CD4-positive, CD25-positive, alpha-beta regulatory T cell (primary cell): ENCODE data around the gene MAP3K10. TPM values are rescaled to one million over a fixed set of nuclear protein-coding genes. Genes with fewer than 3 reads are reported as not detected.

Experiments used
- ATAC-seq, 2 donors: fragments of 150-1000 bp; cut with Tn5 transposase; one replicate each; pipeline ENCODE4 v1.10.0; 2021; ENCODE audit warnings: low read depth in 2 of 2, moderate number of reproducible peaks in 2 of 2, moderate library complexity in 1 of 2
- DNase-seq, 3 donors: peaks; one replicate each; pipeline versions ENCODE4 v3.0.0 to v3.0.0-alpha.2; 2012 to 2022; ENCODE audit warnings: mixed read lengths in 1 of 3
- H3K27ac ChIP-seq: one replicate; pipeline ENCODE4 v1.7.0; 2013; ENCODE audit warnings: mild to moderate bottlenecking, low read length; ENCODE audit not compliant: insufficient read depth, poor library complexity, severe bottlenecking
- H3K27me3 ChIP-seq: one replicate; pipeline ENCODE4 v1.7.0; 2013; ENCODE audit warnings: low read length; ENCODE audit not compliant: control insufficient read depth, insufficient read depth
- H3K36me3 ChIP-seq: one replicate; pipeline ENCODE4 v1.7.0; 2013; ENCODE audit warnings: mild to moderate bottlenecking, low read length, moderate library complexity; ENCODE audit not compliant: control insufficient read depth, insufficient read depth
- H3K4me1 ChIP-seq: 2 replicates; pipeline ENCODE4 v1.7.0; 2013; ENCODE audit warnings: mild to moderate bottlenecking, low read length; ENCODE audit not compliant: insufficient read depth, control insufficient read depth, poor library complexity, severe bottlenecking
- H3K4me3 ChIP-seq: one replicate; pipeline ENCODE4 v1.7.0; 2013; ENCODE audit warnings: low read depth, mild to moderate bottlenecking, low read length, moderate library complexity
- H3K9me3 ChIP-seq, 2 experiments: 1 replicate in 1 of 2; 2 replicates in 1 of 2; pipeline ENCODE4 v1.7.0; 2013; ENCODE audit warnings: low read length in 2 of 2, mild to moderate bottlenecking in 1 of 2, moderate library complexity in 1 of 2; ENCODE audit not compliant: control insufficient read depth in 2 of 2
- H3K27ac Mint-ChIP-seq, 3 donors: one replicate each; pipeline ENCODE4 v1.8.0; 2020 to 2022; ENCODE audit warnings: mild to moderate bottlenecking in 3 of 3, mixed read lengths in 3 of 3, moderate library complexity in 2 of 3
- H3K27me3 Mint-ChIP-seq: one replicate; pipeline ENCODE4 v1.8.0; 2022; ENCODE audit warnings: mild to moderate bottlenecking, mixed read lengths
- H3K36me3 Mint-ChIP-seq: one replicate; pipeline ENCODE4 v1.8.0; 2020; ENCODE audit warnings: mixed read lengths
- H3K4me1 Mint-ChIP-seq, 4 donors: one replicate each; pipeline ENCODE4 v1.8.0; 2020 to 2022; ENCODE audit warnings: mixed read lengths in 4 of 4, mild to moderate bottlenecking in 1 of 4
- H3K4me3 Mint-ChIP-seq, 4 donors: one replicate each; pipeline ENCODE4 v1.8.0; 2020 to 2022; ENCODE audit warnings: mild to moderate bottlenecking in 4 of 4, mixed read lengths in 4 of 4, moderate library complexity in 3 of 4
- H3K9me3 Mint-ChIP-seq, 7 donors: one replicate each; pipeline ENCODE4 v1.8.0; 2020 to 2022; ENCODE audit warnings: mixed read lengths in 7 of 7, mild to moderate bottlenecking in 3 of 7, moderate library complexity in 2 of 7
- polyA plus RNA-seq, 4 donors: library from polyadenylated mRNA; unstranded; fragments of 300-500 nt; fragmentation: Illumina TruSeq; gene quantifications; one replicate each; pipeline ENCODE4 v1.2.3, GENCODE V29; 2021
- total RNA-seq: library from RNA; stranded (reverse); gene quantifications from one replicate; pipeline ENCODE4 v1.2.3, GENCODE V29; 2022

Gene MAP3K10
- total and polyA plus RNA-seq, 5 donors from 2014 or later, result 0.14 to 25.8 (median 0.65) TPM

GRCh38 chr19:40233811-40234389 is 42.7 kb downstream of the MAP3K10 start:
- Histone ChIP-seq H3K9me3 (no peaks in the 10 kb centered on the region), H3K36me3 (peaks cover 34% of the 10 kb centered on the region), H3K27me3 (no peaks in the 10 kb centered on the region), H3K27ac (no peak overlapping the region), H3K4me1 (no peaks in the 10 kb centered on the region), H3K4me3 (no peak overlapping the region)
- Mint-ChIP-seq H3K27ac (no peak overlapping the region), H3K36me3 (peaks cover 7% of the 10 kb centered on the region), H3K9me3 (no peaks in the 10 kb centered on the region), H3K4me3 (no peak overlapping the region), H3K27me3 (peaks cover 9% of the 10 kb centered on the region), H3K4me1 (peaks cover 0 to 8% (median 0%) of the 10 kb centered on the region in 4 donors)
- ATAC-seq (no peak), DNase-seq (no peak)

GRCh38 chr19:40234429-40235237 is 43.4 kb downstream of the MAP3K10 start:
- no peak overlapping the region for H3K27ac ChIP-seq
- ATAC-seq (no peak), DNase-seq (no peak)
- peaks cover 5% of the 10 kb centered on the region for H3K27me3 Mint-ChIP-seq
- H3K4me3 Mint-ChIP-seq, result no peak overlapping the region
- no peaks in the 10 kb centered on the region for H3K27me3 ChIP-seq
- H3K4me1 Mint-ChIP-seq, result peaks cover 0 to 2% (median 0%) of the 10 kb centered on the region in 4 donors
- H3K27ac Mint-ChIP-seq, result peak overlapping the region in 1 of 3 donors; percentile 85
- H3K9me3 Mint-ChIP-seq, result no peaks in the 10 kb centered on the region
- H3K9me3 ChIP-seq, result no peaks in the 10 kb centered on the region
- no peaks in the 10 kb centered on the region for H3K4me1 ChIP-seq
- H3K4me3 ChIP-seq, result no peak overlapping the region
- H3K36me3 ChIP-seq, result peaks cover 41% of the 10 kb centered on the region
- H3K36me3 Mint-ChIP-seq, result peaks cover 13% of the 10 kb centered on the region

GRCh38 chr19:40235238-40236025 is 44.2 kb downstream of the MAP3K10 start:
- DNase-seq (no peak), ATAC-seq (no peak)
- Mint-ChIP-seq H3K9me3 (no peaks in the 10 kb centered on the region), H3K27me3 (no peaks in the 10 kb centered on the region), H3K4me3 (no peak overlapping the region), H3K4me1 (peaks cover 0 to 2% (median 0%) of the 10 kb centered on the region in 4 donors), H3K36me3 (peaks cover 13% of the 10 kb centered on the region), H3K27ac (no peak overlapping the region)
- H3K27ac ChIP-seq, result no peak overlapping the region
- H3K36me3 ChIP-seq, result peaks cover 49% of the 10 kb centered on the region
- no peaks in the 10 kb centered on the region for H3K9me3 ChIP-seq
- no peaks in the 10 kb centered on the region for H3K27me3 ChIP-seq
- no peak overlapping the region for H3K4me3 ChIP-seq
- H3K4me1 ChIP-seq, result no peaks in the 10 kb centered on the region

DNA sequence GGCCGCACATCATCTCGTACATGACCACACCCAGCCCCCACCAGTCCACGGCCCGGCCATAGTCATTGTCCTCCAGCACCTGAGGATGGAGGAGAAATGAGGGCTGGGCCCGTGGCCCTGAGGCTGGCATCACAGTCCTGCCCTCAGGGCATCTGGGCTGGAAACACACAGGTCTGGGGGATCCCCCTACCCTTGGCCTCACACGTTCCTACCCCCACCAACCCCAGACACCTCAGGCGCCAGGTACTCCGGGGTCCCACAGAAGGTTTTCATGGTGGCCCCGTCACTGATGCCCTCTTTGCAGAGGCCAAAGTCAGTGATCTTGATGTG is 44.8 kb downstream of the MAP3K10 start:
- Mint-ChIP-seq H3K4me1 (peaks cover 0 to 2% (median 0%) of the 10 kb centered on the region in 4 donors), H3K4me3 (no peak overlapping the region), H3K27me3 (no peaks in the 10 kb centered on the region), H3K36me3 (peaks cover 15% of the 10 kb centered on the region), H3K9me3 (no peaks in the 10 kb centered on the region), H3K27ac (no peak overlapping the region)
- Histone ChIP-seq H3K4me1 (no peaks in the 10 kb centered on the region), H3K9me3 (no peaks in the 10 kb centered on the region), H3K27me3 (no peaks in the 10 kb centered on the region), H3K27ac (no peak overlapping the region), H3K4me3 (no peak overlapping the region), H3K36me3 (peaks cover 54% of the 10 kb centered on the region)
- no peak for DNase-seq
- no peak for ATAC-seq

DNA sequence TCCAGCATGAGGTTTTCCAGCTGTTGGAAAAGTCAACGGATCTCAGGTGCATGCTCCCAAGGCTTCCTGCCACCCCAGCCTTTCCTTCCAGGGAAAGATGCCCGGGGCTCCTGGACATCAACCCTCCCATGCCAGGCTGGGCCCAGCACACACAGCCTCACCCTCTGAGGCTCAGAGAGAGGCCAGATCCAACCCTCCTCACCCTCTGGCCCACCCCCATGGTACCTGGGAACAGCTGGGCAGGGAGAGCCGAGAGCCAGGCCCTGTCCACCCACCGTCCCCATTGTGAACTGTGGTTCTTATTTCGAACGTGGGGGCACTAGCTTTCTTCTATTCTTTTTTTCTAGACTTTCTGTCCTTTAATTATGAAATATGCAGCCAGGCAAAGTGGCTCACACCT is 45.1 kb downstream of the MAP3K10 start:
- Histone ChIP-seq H3K9me3 (no peaks in the 10 kb centered on the region), H3K4me3 (no peak overlapping the region), H3K27ac (no peak overlapping the region), H3K27me3 (no peaks in the 10 kb centered on the region), H3K36me3 (peaks cover 58% of the 10 kb centered on the region), H3K4me1 (no peaks in the 10 kb centered on the region)
- Mint-ChIP-seq H3K27me3 (no peaks in the 10 kb centered on the region), H3K27ac (no peak overlapping the region), H3K36me3 (peaks cover 18% of the 10 kb centered on the region), H3K9me3 (no peaks in the 10 kb centered on the region), H3K4me3 (no peak overlapping the region), H3K4me1 (peaks cover 0 to 2% (median 0%) of the 10 kb centered on the region in 4 donors)
- DNase-seq (no peak), ATAC-seq (no peak)

DNA sequence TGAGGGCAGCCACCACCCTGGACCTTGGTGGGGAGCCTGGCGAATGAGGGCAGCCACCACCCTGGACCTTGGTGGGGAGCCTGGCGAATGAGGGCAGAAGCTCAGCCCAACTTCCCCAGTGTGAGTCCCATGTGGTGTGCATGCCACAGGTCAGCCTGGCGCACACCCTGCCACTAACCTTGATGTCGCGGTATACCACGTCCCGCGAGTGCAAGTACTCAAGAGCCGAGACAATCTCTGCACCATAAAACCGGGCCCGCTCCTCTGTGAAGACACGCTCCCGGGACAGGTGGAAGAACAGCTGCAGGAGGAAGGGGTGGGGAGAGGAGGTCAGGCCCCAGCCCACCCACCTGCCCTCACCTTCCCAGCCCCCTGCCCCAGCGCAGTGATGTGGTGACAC is 46.6 kb downstream of the MAP3K10 start:
- H3K27ac Mint-ChIP-seq, result no peak overlapping the region
- peaks cover 71% of the 10 kb centered on the region for H3K36me3 ChIP-seq

DNA sequence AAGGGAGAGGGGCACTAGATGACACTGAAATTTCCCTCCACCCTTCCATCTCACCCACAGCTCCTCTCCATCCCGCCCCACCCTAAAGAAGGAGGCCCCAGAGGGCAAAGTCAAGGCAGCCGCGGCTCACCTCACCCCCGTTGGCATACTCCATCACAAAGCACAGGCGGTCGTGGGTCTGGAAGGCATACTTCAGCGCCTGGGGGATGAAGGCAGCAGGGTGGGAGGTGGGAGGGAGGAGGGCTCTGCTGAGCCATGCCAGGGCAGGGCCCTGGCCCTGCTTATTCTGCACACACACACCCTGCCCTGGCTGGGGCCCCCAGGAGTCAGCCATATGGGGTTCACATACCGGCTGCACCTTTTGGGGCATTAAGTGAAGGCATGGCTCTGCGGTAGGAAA is 47.5 kb downstream of the MAP3K10 start:
- DNase-seq (no peak), ATAC-seq (no peak)
- H3K27ac ChIP-seq, result no peak overlapping the region
- Mint-ChIP-seq H3K27me3 (no peaks in the 10 kb centered on the region), H3K4me3 (no peak overlapping the region), H3K9me3 (no peaks in the 10 kb centered on the region), H3K27ac (no peak overlapping the region), H3K36me3 (peaks cover 22% of the 10 kb centered on the region), H3K4me1 (peaks cover 0 to 7% (median under 1%) of the 10 kb centered on the region in 4 donors)
- no peaks in the 10 kb centered on the region for H3K27me3 ChIP-seq
- no peaks in the 10 kb centered on the region for H3K4me1 ChIP-seq
- H3K9me3 ChIP-seq, result no peaks in the 10 kb centered on the region
- H3K36me3 ChIP-seq, result peaks cover 71% of the 10 kb centered on the region
- no peak overlapping the region for H3K4me3 ChIP-seq

More for the DNA sequence above, 46.6 kb downstream of the MAP3K10 start:
- Histone ChIP-seq H3K27me3 (no peaks in the 10 kb centered on the region), H3K4me1 (no peaks in the 10 kb centered on the region), H3K27ac (no peak overlapping the region), H3K4me3 (no peak overlapping the region), H3K9me3 (no peaks in the 10 kb centered on the region)
- Mint-ChIP-seq H3K27me3 (no peaks in the 10 kb centered on the region), H3K36me3 (peaks cover 18% of the 10 kb centered on the region), H3K9me3 (no peaks in the 10 kb centered on the region), H3K4me3 (no peak overlapping the region), H3K4me1 (peaks cover 0 to 4% (median under 1%) of the 10 kb centered on the region in 4 donors)
- no peak for ATAC-seq
- DNase-seq, result no peak
